Measurements from ENCODE around the gene CRISPLD2. TPM values are rescaled to one million over a fixed set of nuclear protein-coding genes. Genes with fewer than 3 reads are reported as not detected.

CRISPLD2 gene
- total RNA-seq, 1 donor from 2014 or later, result 17.8 TPM

- no peaks in the 10 kb centered on the region for H3K36me3 Mint-ChIP-seq
- no peaks in the 10 kb centered on the region for H3K27me3 Mint-ChIP-seq
- no peak overlapping the region for H3K4me3 Mint-ChIP-seq
- H3K9me3 Mint-ChIP-seq, result no peaks in the 10 kb centered on the region
- H3K4me1 Mint-ChIP-seq (ENCODE audit: unreplicated experiment), result peaks cover under 1% of the 10 kb centered on the region
- no peak overlapping the region for H3K27ac Mint-ChIP-seq
- DNase-seq (ENCODE audit: extremely low spot score, unreplicated experiment), result no peak
- no peak for TF ChIP-seq CTCF (conservative IDR thresholded peaks at IDR 0.05)
These were observed 87.3 kb downstream of the CRISPLD2 start for GRCh38 chr16:84907051-84907450.

GRCh38 chr16:84907575-84907974, 87.8 kb downstream of the CRISPLD2 start:
- Mint-ChIP-seq H3K36me3 (no peaks in the 10 kb centered on the region), H3K27ac (no peak overlapping the region), H3K9me3 (no peaks in the 10 kb centered on the region), H3K4me1 (ENCODE audit: unreplicated experiment) (peaks cover 4% of the 10 kb centered on the region), H3K27me3 (no peaks in the 10 kb centered on the region), H3K4me3 (no peak overlapping the region)
- no peak for TF ChIP-seq CTCF (conservative IDR thresholded peaks at IDR 0.05)
- no peak for DNase-seq (ENCODE audit: extremely low spot score, unreplicated experiment)

GRCh38 chr16:84909476-84910085, 89.8 kb downstream of the CRISPLD2 start:
- H3K27ac Mint-ChIP-seq, result no peak overlapping the region
- no peak overlapping the region for H3K4me3 Mint-ChIP-seq
- DNase-seq (ENCODE audit: extremely low spot score, unreplicated experiment), result no peak
- H3K4me1 Mint-ChIP-seq (ENCODE audit: unreplicated experiment), result peaks cover 11% of the 10 kb centered on the region
- no peaks in the 10 kb centered on the region for H3K9me3 Mint-ChIP-seq
- H3K36me3 Mint-ChIP-seq, result no peaks in the 10 kb centered on the region
- no peaks in the 10 kb centered on the region for H3K27me3 Mint-ChIP-seq
- TF ChIP-seq CTCF (conservative IDR thresholded peaks at IDR 0.05), result no peak

- H3K4me1 Mint-ChIP-seq (ENCODE audit: unreplicated experiment), result peaks cover 17% of the 10 kb centered on the region
- no peak for TF ChIP-seq CTCF (conservative IDR thresholded peaks at IDR 0.05)
- H3K9me3 Mint-ChIP-seq, result no peaks in the 10 kb centered on the region
- H3K4me3 Mint-ChIP-seq, result no peak overlapping the region
- no peaks in the 10 kb centered on the region for H3K36me3 Mint-ChIP-seq
- H3K27me3 Mint-ChIP-seq, result no peaks in the 10 kb centered on the region
- no peak for DNase-seq (ENCODE audit: extremely low spot score, unreplicated experiment)
- H3K27ac Mint-ChIP-seq, result no peak overlapping the region
These were observed 91.9 kb downstream of the CRISPLD2 start for GRCh38 chr16:84911486-84912216.

- no peak for DNase-seq (ENCODE audit: extremely low spot score, unreplicated experiment)
- H3K27ac Mint-ChIP-seq, result no peak overlapping the region
- peaks cover 21% of the 10 kb centered on the region for H3K4me1 Mint-ChIP-seq (ENCODE audit: unreplicated experiment)
- H3K27me3 Mint-ChIP-seq, result peaks cover 3% of the 10 kb centered on the region
- H3K9me3 Mint-ChIP-seq, result no peaks in the 10 kb centered on the region
- no peaks in the 10 kb centered on the region for H3K36me3 Mint-ChIP-seq
- H3K4me3 Mint-ChIP-seq, result no peak overlapping the region
- no peak for TF ChIP-seq CTCF (conservative IDR thresholded peaks at IDR 0.05)
These were observed 93.5 kb downstream of the CRISPLD2 start for GRCh38 chr16:84913315-84913714.
